Choroid plexus epithelial cell (primary cell): ENCODE results near the gene GLYAT.

Experiments used
- DNase-seq: peaks from one replicate; pipeline ENCODE4 v3.0.0-alpha.2; 2010; ENCODE audit warnings: low read depth
- H3K4me3 ChIP-seq: 2 replicates; pipeline ENCODE4 v1.5.1; 2011; ENCODE audit warnings: low read depth, mild to moderate bottlenecking, control low read depth, low read length, moderate library complexity
- TF ChIP-seq, protein P1 (sequence below): conservative IDR thresholded peaks from 2 replicates; pipeline ENCODE4 v1.5.1; 2011; ENCODE audit warnings: low read depth, mild to moderate bottlenecking, control low read depth, inconsistent platforms, low read length, moderate library complexity

GLYAT gene

DNA sequence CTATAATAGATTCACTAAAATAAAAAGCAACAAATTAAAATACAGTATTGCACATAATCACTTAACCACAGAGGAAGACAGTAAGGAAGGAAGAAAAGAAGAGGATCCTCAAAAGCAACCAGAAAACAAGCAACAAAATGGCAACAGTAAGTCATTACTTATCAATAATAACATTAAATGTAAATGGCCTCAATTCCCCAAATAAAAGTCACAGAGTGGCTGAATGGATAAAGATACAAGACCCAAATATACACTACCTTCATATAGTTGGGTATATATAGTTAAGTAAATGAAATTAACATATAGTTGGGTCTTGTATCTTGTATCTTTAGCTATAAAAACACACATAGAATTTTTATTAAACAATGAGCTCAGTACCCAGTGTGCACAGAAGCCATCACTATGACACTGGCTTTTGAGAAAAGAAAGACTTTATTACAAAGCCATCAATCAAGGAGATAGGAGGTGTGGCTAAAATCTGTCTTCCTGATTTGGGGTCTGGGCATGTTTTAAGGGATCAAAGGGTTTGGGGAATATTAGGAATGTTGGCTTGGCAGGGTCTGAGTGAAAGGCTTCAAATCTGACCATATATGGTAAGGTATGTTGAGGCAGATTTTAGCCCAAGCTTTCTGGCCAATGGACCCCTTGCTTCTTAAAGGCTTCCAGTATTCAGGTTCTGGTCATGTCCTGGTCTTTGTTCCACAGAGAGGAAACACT is 13.4 kb upstream of the GLYAT start:
- TF ChIP-seq, protein P1, sequence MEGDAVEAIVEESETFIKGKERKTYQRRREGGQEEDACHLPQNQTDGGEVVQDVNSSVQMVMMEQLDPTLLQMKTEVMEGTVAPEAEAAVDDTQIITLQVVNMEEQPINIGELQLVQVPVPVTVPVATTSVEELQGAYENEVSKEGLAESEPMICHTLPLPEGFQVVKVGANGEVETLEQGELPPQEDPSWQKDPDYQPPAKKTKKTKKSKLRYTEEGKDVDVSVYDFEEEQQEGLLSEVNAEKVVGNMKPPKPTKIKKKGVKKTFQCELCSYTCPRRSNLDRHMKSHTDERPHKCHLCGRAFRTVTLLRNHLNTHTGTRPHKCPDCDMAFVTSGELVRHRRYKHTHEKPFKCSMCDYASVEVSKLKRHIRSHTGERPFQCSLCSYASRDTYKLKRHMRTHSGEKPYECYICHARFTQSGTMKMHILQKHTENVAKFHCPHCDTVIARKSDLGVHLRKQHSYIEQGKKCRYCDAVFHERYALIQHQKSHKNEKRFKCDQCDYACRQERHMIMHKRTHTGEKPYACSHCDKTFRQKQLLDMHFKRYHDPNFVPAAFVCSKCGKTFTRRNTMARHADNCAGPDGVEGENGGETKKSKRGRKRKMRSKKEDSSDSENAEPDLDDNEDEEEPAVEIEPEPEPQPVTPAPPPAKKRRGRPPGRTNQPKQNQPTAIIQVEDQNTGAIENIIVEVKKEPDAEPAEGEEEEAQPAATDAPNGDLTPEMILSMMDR: no peak
- DNase-seq: no peak
- no peak overlapping the region for H3K4me3 ChIP-seq

DNA sequence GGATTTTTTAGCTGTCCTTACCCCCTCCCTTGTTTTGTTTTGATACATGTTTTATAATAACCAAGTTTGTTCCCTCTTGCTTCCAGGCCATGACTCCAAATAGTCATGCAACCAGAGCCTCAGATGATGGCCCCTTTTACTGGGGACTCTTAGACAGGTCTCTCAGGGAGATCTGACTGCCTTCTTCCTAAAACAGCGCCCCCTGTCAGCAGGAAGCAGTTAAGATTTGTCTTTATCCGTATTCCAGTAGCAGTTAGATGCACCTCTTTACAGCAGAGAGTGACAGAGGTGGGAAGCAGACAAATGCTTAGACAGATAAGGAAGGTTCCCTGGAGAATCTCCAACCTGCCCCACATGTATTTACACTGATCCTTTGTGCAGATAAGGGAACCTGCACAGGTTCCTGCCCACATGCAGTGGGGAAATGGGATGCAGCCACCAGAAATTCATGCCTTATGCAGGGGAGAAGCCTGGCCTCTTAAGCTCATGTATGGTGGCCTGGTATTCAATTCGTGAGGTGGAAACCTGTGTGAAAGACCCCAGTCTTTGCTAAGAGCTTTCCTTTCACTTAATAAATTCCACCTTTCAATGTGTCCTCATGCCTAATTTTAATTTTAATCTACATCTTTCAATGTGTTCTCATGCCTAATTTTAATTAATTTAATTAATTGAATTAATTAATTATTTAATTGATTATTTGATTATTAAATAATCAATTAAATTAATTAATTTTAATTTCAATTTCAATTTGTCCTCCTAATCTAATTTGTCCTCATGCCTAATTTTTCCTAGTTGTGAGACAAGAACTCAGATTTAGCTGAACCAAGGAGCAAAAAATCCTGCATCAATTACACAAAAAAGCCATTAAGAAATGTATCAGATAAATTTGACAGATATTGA is 11.5 kb upstream of the GLYAT start:
- H3K4me3 ChIP-seq: no peak overlapping the region
- TF ChIP-seq, protein P1: no peak
- DNase-seq: no peak

DNA sequence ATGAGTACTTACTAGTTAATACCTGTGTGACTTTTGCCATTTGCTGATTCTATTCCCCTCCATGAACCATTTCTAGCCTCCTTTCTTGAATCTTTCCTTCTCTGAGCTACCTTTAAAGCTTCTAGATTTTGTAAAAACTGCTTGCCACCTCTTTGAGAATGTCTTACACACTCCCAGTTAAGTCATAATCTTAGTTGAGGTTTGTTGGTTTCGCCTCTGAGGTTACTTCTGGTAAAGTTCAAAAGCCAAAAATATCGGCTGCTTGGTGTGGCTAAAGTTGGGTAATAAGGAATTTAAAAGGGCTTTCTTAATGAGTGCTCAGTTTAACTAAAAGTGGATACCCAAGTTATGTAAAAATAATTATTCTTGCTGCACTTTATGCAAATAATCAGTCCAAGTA is 10.4 kb upstream of the GLYAT start:
- no peak for DNase-seq
- TF ChIP-seq, protein P1: no peak
- H3K4me3 ChIP-seq: no peak overlapping the region

DNA sequence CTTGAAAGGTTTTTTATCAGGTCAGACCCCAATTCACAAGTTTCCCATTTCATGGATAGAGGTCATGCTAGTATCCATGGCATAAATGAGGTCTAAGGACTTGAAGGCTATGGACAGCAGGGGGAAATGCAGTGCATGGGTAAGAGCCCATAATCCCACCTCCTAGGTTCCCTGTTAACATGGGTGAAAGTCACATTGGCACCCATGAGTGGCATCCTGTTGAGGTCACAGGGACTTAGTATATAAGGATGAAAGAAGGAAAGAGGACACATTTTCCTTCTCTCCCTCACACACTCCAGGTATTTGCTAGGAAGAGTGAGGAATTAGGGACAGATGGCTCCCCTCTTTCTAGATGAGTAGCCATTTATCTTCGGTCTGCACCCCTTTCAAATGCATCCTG is 9.4 kb upstream of the GLYAT start:
- TF ChIP-seq, protein P1: no peak

DNA sequence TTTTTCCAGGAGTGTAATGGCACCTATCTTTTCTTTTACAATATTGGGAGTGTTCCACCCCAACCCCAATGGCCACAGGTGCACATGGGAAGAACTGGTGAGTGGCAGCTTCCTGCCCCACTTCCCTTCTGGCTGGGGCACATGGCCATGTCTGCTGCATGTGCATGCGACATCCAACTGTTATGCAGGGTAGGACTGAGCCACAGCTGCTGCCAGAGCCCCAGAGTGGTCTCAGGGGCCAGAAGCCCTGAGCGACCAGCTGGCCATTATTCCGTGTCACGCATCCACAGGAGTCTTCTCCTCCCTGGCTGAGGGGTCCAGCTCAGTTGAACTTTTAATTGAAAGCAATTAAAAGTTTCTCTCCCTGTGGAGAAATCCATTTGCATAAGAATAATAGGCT is 8.7 kb upstream of the GLYAT start:
- DNase-seq: no peak
- TF ChIP-seq, protein P1: no peak
- H3K4me3 ChIP-seq: no peak overlapping the region

More for the DNA sequence above, 9.4 kb upstream of the GLYAT start:
- no peak for DNase-seq
- H3K4me3 ChIP-seq: no peak overlapping the region

DNA sequence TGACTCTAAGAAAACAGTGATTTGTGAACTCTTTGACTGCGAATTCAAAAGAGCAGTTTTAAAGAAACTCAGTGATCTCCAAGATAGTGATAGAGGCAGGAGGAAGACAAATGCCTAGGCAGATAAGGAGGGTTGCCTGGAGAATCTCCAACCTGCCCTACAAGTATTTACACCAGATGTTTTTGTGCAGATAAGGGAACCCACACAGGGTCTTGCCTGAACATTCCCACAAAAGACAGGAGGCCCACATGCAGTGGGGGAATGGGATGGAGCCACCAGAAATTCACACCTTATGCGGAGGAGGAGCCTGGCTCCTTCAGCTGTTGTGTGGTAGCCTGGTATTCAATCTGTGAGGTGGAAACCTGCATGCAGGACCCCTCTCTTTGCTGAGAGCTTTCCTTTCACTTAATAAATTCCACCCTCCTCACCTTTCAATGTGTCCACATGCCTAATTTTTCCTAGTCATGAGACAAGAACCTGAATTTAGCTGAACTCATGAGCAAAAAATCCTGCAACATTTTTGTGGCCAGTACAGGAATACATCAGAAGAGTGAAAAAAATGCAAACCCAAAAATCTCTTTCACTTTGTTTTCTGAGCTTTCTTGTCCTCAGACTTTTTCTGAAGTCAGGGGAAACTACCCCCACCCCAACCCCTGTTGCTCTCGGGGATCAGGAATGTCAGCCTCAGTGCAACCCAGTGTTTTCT is 8.1 kb upstream of the GLYAT start:
- peak; percentile 3 for DNase-seq
- H3K4me3 ChIP-seq: no peak overlapping the region
- TF ChIP-seq, protein P1: no peak
